HepG2 (cell line): Measurements from ENCODE around the gene ZNF23. TPM values are rescaled to one million over a fixed set of nuclear protein-coding genes. Genes with fewer than 3 reads are reported as not detected.

Experiments
- BRD4 ChIP-seq: sonication (generic); formaldehyde crosslinking; IDR thresholded peaks from 2 replicates; pipeline ENCODE4 v1.4.0; 2020; ENCODE audit warnings: missing genetic modification reagents
- CREB1 ChIP-seq, 2 experiments: fragments of 450-650 bp in 1 of 2; IDR thresholded peaks; 2 replicates each; pipeline ENCODE4 v1.6.1; 2016 to 2017; ENCODE audit warnings: control low read depth in 1 of 2, mild to moderate bottlenecking in 1 of 2, missing compliant biosample characterization in 1 of 2, missing genetic modification characterization in 1 of 2
- KAT8 ChIP-seq: IDR thresholded peaks from 2 replicates; pipeline ENCODE4 v1.6.1; 2016; ENCODE audit warnings: missing genetic modification reagents, missing compliant biosample characterization
- MAZ ChIP-seq, 2 experiments: sonication (generic) in 1 of 2; formaldehyde crosslinking in 1 of 2; IDR thresholded peaks; 2 replicates each; pipeline versions ENCODE4 v1.5.0 to v1.6.1; 2012 to 2020; ENCODE audit warnings: low read depth in 2 of 2, mild to moderate bottlenecking in 2 of 2, borderline replicate concordance in 1 of 2, improper control_type of control experiment in 1 of 2, low read length in 1 of 2, missing genetic modification reagents in 1 of 2, moderate library complexity in 1 of 2
- MTF2 ChIP-seq: sonication (generic); formaldehyde crosslinking; IDR thresholded peaks from 2 replicates; pipeline ENCODE4 v1.5.0; 2020; ENCODE audit warnings: missing genetic modification reagents, borderline replicate concordance
- NCOR1 ChIP-seq: fragments of 200-600 bp; sonication (generic); IDR thresholded peaks from 2 replicates; pipeline ENCODE4 v1.7.0; 2017; ENCODE audit warnings: antibody characterized with exemption, low read length, borderline replicate concordance
- PHB2 ChIP-seq: fragments of 450-650 bp; IDR thresholded peaks from 2 replicates; pipeline ENCODE4 v1.6.1; 2018; ENCODE audit not compliant: partially characterized antibody
- POLR2AphosphoS2 ChIP-seq: IDR thresholded peaks from 2 replicates; pipeline ENCODE4 v1.6.1; 2011; ENCODE audit warnings: low read depth, low read length, improper control_type of control experiment
- SNAI1 ChIP-seq: sonication (generic); formaldehyde crosslinking; IDR thresholded peaks from 2 replicates; pipeline ENCODE4 v1.5.0; 2020; ENCODE audit warnings: mild to moderate bottlenecking, missing genetic modification reagents, borderline replicate concordance
- SNAPC4 ChIP-seq: sonication (generic); formaldehyde crosslinking; IDR thresholded peaks from 2 replicates; pipeline ENCODE4 v1.4.0; 2020; ENCODE audit warnings: mild to moderate bottlenecking, missing genetic modification reagents
- ZFP36L1 ChIP-seq: sonication (generic); formaldehyde crosslinking; IDR thresholded peaks from 2 replicates; pipeline ENCODE4 v1.8.0; 2022; ENCODE audit warnings: mild to moderate bottlenecking, missing genetic modification reagents, moderate library complexity
- ZNF143 ChIP-seq: sonication (generic); formaldehyde crosslinking; IDR thresholded peaks from 2 replicates; pipeline ENCODE4 v1.4.0; 2020; ENCODE audit warnings: missing genetic modification reagents
- ZNF234 ChIP-seq: sonication (generic); formaldehyde crosslinking; conservative IDR thresholded peaks from 2 replicates; pipeline ENCODE4 v1.5.1; 2020; ENCODE audit warnings: mild to moderate bottlenecking, missing genetic modification reagents
- ZNF3 ChIP-seq: IDR thresholded peaks from 2 replicates; pipeline ENCODE4 v1.7.0; 2017; ENCODE audit warnings: inconsistent platforms
- ZNF484 ChIP-seq: sonication (generic); formaldehyde crosslinking; IDR thresholded peaks from 2 replicates; pipeline ENCODE4 v1.5.1; 2020; ENCODE audit warnings: mild to moderate bottlenecking, low read depth, missing genetic modification reagents, borderline replicate concordance
- ZNF550 ChIP-seq: sonication (generic); formaldehyde crosslinking; IDR thresholded peaks from 2 replicates; pipeline ENCODE4 v1.4.0; 2020; ENCODE audit warnings: mild to moderate bottlenecking, missing genetic modification reagents, borderline replicate concordance
- ZNF564 ChIP-seq: sonication (generic); formaldehyde crosslinking; IDR thresholded peaks from 2 replicates; pipeline ENCODE4 v1.8.1; 2023; ENCODE audit warnings: mild to moderate bottlenecking, missing genetic modification reagents
- ZNF724P ChIP-seq: sonication (generic); formaldehyde crosslinking; IDR thresholded peaks from 2 replicates; pipeline ENCODE4 v1.8.0; 2022; ENCODE audit warnings: missing genetic modification reagents, borderline replicate concordance
- ZNF749 ChIP-seq: sonication (generic); formaldehyde crosslinking; IDR thresholded peaks from 2 replicates; pipeline ENCODE4 v1.8.0; 2022; ENCODE audit warnings: mild to moderate bottlenecking, missing genetic modification reagents, moderate library complexity, borderline replicate concordance
- ZNF776 ChIP-seq: sonication (generic); formaldehyde crosslinking; IDR thresholded peaks from 2 replicates; pipeline ENCODE4 v1.4.0; 2020; ENCODE audit warnings: mild to moderate bottlenecking, missing genetic modification reagents
- polyA plus RNA-seq, 8 experiments: library from polyadenylated mRNA; depleted of rRNA in 3 of 8; stranded (reverse) in 7 of 8; unstranded in 1 of 8; fragments of >200 nt; fragmentation: Illumina TruSeq in 4 of 8; extraction: Trizol in 4 of 8; gene quantifications; 2 replicates each; pipeline versions ENCODE4 v1.2.1 to v1.2.3, GENCODE V29; 2011 to 2016; ENCODE audit warnings: low read depth in 4 of 8, missing spikeins in 1 of 8, mixed read lengths in 1 of 8; ENCODE audit not compliant: insufficient read depth in 1 of 8
- total RNA-seq, 5 experiments: library from RNA; depleted of rRNA; stranded (reverse); fragments of >200 nt; fragmentation: Illumina TruSeq; extraction: Trizol; gene quantifications; 2 replicates each; pipeline ENCODE4 v1.2.3, GENCODE V29; 2016; ENCODE audit warnings: low read depth in 1 of 5
- TF ChIP-seq, protein P1 (sequence below): sonication (generic); formaldehyde crosslinking; IDR thresholded peaks from 2 replicates; pipeline ENCODE4 v1.8.0; 2023; ENCODE audit warnings: mild to moderate bottlenecking, missing genetic modification reagents
- TF ChIP-seq, protein P2 (sequence below): sonication (generic); formaldehyde crosslinking; IDR thresholded peaks from 2 replicates; pipeline ENCODE4 v1.8.0; 2022; ENCODE audit warnings: missing genetic modification reagents, mild to moderate bottlenecking, borderline replicate concordance

Gene ZNF23
- total and polyA plus RNA-seq, 2 of the 13 experiments (the other 11 are each of a cell fraction or from before 2014, with no cell fraction given), result 8.6 to 12.2 TPM

DNA sequence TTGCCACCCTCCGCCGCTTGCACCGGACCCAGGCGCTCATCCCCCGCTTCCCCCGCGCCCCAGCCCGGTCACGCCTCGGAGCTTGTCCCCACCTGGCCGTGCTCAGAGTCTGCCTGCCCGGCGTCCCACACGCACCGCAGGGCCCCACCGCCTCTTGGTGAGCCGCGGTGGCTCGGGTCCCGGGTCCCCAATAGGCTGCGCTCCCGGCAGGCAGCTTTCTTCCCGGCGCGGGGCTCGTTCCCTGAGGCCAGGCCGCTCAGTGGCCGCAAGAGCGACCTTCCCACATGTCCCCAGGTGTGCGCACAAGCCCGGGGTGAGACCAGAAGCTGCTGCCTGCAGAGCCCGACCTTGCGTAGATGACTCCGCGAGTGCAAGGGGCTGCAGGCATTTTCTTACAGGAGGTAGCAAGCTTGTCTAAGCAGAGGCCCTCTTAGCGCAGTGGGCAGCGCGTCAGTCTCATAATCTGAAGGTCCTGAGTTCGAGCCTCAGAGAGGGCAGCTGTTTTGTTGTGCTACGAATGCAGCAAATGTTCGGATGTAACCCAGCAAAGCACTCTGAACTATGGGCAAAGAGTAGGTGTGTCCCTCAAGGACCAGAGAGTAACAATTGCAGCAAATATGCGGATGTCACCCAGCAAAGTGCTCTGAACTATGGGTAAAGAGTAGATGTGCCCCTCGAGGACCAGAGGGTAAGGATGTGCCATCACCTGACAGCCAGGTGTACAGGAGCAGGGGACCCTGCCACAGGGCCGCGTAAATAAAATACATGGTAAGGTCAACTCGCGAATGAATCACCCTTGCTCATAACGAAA, 35.8 kb downstream of the ZNF23 start (continued):
- TF ChIP-seq ZNF234 (CRISPR knock-in tag), result peak; percentile 91; the same call in 1 of the 2 replicates
- peak; percentile 86 for TF ChIP-seq ZNF143
- peak; percentile 83 for TF ChIP-seq ZNF3 (CRISPR knock-in tag)
- peak; percentile 87 for TF ChIP-seq NCOR1
- no peak; the same call in 1 of the 2 replicates for TF ChIP-seq ZNF776 (CRISPR knock-in tag)
- TF ChIP-seq CREB1 (IDR thresholded peaks at IDR 0.05), result peak; percentile 57; the same call in 1 of the 2 replicates
- TF ChIP-seq CREB1 (CRISPR knock-in tag; IDR thresholded peaks at IDR 0.05), result peak; percentile 90
- TF ChIP-seq KAT8 (CRISPR knock-in tag), result peak; percentile 82
- TF ChIP-seq BRD4 (CRISPR knock-in tag), result peak; percentile 42; the same call in 1 of the 2 replicates
- peak; percentile 84; the same call in 1 of the 2 replicates for TF ChIP-seq ZNF749 (CRISPR knock-in tag)
- TF ChIP-seq SNAPC4 (CRISPR knock-in tag), result no peak
- peak; percentile 34; the same call in 1 of the 2 replicates for TF ChIP-seq MAZ (IDR thresholded peaks at IDR 0.05; ENCODE audit: borderline replicate concordance, low read depth, low read length)
- TF ChIP-seq MAZ (CRISPR knock-in tag; IDR thresholded peaks at IDR 0.05; ENCODE audit: low read depth), result peak; percentile 86
- no peak for TF ChIP-seq PHB2
- TF ChIP-seq, protein P1, sequence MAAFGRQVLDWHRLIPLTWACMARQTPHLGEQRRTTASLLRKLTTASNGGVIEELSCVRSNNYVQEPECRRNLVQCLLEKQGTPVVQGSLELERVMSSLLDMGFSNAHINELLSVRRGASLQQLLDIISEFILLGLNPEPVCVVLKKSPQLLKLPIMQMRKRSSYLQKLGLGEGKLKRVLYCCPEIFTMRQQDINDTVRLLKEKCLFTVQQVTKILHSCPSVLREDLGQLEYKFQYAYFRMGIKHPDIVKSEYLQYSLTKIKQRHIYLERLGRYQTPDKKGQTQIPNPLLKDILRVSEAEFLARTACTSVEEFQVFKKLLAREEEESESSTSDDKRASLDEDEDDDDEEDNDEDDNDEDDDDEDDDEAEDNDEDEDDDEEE (CRISPR knock-in tag), result no peak
- TF ChIP-seq ZFP36L1, result peak; percentile 96
- TF ChIP-seq ZNF564, result peak; percentile 96
- TF ChIP-seq MTF2 (CRISPR knock-in tag), result no peak; the same call in 1 of the 2 replicates
- no peak; the same call in 1 of the 2 replicates for TF ChIP-seq ZNF484 (CRISPR knock-in tag)
- 0 out of 2 replicates have a peak, but pooled peaks have one; percentile 47 for TF ChIP-seq ZNF550 (CRISPR knock-in tag)
- TF ChIP-seq ZNF724P (CRISPR knock-in tag), result peak; percentile 82
- TF ChIP-seq, protein P2, sequence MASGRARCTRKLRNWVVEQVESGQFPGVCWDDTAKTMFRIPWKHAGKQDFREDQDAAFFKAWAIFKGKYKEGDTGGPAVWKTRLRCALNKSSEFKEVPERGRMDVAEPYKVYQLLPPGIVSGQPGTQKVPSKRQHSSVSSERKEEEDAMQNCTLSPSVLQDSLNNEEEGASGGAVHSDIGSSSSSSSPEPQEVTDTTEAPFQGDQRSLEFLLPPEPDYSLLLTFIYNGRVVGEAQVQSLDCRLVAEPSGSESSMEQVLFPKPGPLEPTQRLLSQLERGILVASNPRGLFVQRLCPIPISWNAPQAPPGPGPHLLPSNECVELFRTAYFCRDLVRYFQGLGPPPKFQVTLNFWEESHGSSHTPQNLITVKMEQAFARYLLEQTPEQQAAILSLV (CRISPR knock-in tag), result peak; percentile 85; the same call in 1 of the 2 replicates
- no peak for TF ChIP-seq POLR2AphosphoS2
- TF ChIP-seq SNAI1, result peak; percentile 19; the same call in 1 of the 2 replicates
